ENCODE data around the gene CD38.

Gene CD38

GRCh38 chr4:15899511-15899910 is 121.4 kb downstream of the CD38 start:
- no peak for DNase-seq (ENCODE audit: low read depth)

- DNase-seq (ENCODE audit: low read depth) = no peak
Measured at GRCh38 chr4:15901007-15901406, 122.9 kb downstream of the CD38 start.

- DNase-seq (ENCODE audit: low read depth) = no peak
Measured at GRCh38 chr4:15901998-15902397, 123.9 kb downstream of the CD38 start.

- no peak for DNase-seq (ENCODE audit: low read depth)
Measured at GRCh38 chr4:15902746-15903145, 124.6 kb downstream of the CD38 start.
